ENCODE results near the gene MYO1E.

Gene MYO1E

GRCh38 chr15:59259137-59259943, 113.3 kb downstream of the MYO1E start:
- no peak for DNase-seq (ENCODE audit: low spot score)

- DNase-seq (ENCODE audit: low spot score), result no peak
Observed at GRCh38 chr15:59258317-59258716, 114.4 kb downstream of the MYO1E start.

DNA sequence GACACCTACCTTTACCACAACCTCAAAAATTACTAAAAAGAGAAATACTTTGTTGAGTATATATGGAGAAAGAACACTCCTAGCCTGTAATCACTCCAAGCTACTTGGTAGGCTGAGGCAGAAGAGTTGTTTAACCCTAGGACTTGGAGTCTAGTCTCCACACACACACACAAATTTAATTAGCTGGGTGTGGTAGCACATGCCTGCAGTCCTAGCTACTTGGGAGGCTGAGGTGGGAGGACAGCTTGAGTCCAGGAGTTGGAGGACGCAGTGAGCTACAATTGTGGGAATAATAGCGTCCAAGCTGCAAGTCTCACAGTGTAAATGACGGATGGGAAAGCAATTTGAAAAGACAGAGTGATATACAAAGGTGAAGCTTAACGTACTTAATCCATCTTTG, 115.5 kb downstream of the MYO1E start:
- no peak for DNase-seq (ENCODE audit: low spot score)

GRCh38 chr15:59256482-59256881, 116.2 kb downstream of the MYO1E start:
- DNase-seq (ENCODE audit: low spot score), result no peak

DNA sequence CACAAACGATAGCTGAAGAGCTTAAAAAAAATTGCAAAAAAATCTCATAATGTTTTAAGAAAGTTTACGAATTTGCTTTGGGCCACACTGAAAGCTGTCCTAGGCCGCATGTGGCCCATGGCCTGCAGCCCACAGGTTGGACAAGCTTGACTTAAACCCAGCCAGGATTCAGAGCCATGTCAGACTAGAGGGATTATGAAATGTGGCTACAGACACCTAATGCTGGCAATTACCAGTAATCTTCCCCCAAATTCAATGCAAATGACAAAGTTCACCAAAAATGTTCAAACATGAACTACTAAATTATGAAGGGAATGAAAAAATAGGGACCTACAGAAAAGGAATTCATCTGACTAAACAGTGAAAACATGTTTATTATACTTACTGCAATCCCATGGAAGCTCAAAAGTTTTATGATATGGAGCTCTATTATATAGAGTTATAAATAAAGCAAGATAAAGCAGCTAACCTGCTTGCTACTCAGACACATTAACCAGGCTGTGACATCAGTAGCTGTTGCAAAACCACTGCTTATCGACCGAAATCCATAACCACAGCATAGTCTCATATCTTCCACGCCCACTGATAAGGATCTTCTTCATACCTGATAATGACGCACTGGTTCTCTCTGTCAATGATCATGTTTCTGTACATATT, 116.9 kb downstream of the MYO1E start:
- peak; percentile 23 for DNase-seq (ENCODE audit: low spot score)

- DNase-seq (ENCODE audit: low spot score), result no peak
Observed at GRCh38 chr15:59252137-59252536, 120.5 kb downstream of the MYO1E start.

DNA sequence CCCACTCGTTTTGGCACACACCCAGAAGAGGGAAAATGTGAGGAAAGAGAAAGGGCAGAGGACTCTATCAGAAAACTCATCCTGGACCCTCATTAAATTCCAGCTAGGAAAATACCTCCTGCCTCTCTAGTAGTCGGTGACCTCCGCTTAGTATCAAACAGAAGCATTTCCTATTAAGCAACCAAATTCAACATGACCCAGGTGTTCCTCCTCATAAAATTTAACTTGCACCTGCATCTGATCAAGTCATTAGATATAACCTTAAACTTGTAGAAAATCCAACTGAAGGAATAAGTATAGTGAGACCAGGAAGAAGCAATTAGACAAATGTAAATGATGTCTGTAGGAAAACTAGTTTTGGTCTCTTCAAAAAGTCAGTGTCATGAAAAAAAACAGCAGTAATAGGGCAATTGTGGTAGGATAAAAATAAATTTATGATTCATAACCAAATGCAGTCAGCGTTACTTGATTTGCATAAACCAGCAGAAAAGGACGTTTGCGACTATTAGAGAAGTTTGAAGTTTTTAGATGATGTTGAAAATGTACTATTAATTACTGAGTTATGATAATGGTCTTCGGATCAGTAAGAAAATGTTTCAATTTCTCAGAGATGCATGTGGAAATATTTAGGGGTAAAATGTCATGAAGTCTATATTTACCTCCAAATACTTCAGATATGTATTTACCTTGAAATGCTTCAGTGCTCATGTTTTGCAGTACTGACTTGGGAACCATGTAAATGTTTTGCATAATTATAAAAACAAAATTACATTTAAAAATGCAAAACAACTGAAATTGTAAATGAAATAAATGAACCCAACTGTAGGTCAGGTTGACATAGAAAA, 121.4 kb downstream of the MYO1E start:
- no peak for DNase-seq (ENCODE audit: low spot score)

DNA sequence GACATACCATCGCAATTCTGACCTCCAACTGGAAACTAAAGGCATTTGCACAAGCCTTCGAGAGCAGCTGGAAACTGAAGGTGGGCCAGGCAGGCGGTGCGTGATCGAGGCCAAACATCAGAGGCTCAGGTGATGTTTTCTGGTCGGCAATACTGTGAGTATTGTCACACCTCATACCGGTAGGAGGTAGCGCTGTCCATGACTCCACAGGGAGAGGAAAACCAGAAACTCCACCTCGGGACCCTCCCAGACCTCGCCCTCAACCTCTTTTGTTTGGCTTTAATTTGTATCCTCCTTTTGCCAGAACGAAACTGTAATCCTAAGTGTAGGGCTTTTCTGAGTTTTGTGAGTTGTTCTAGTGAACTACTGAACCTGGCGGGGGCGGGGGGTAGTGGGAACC, 122.4 kb downstream of the MYO1E start:
- DNase-seq (ENCODE audit: low spot score), result no peak

DNA sequence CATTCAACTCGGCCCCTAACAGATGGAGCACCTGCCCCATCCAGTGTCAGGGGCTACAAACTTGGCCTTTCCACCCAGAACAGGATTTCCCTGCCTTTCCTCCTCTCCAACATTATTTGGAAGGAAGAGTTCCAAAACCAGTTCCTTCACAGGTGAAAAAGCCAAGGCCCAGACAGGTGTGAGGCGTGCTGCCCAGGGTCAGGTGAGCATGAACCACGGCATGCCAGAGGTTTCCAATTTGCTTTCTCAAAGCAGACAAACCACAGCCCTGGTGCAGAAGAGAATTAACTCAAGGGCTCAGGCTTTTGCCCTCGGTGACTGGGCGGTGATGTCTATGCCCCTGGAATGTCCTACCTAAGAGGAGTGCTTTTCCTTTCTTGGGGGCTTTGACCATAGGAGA, 122.9 kb downstream of the MYO1E start:
- DNase-seq (ENCODE audit: low spot score), result peak; percentile 73

DNA sequence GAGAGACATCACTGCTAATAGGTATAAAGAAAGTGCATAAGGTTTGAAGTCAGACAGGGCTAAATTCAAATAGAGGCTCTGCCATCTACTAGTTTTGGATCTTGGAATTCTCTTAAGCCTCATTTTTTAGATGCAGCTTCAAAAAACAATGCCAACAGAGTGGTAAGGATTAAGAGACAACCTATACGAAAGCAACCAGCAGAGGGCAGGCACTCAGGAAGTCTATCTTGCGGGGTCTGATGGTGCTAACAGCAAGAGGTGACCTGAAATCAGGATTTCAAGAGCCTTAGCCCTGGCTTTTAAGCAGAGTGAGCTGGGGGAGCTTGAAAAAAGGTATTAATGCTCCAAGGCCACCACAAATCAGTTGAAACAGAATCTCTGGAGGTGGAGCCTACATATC, 125.3 kb downstream of the MYO1E start:
- DNase-seq (ENCODE audit: low spot score), result peak; percentile 66

DNA sequence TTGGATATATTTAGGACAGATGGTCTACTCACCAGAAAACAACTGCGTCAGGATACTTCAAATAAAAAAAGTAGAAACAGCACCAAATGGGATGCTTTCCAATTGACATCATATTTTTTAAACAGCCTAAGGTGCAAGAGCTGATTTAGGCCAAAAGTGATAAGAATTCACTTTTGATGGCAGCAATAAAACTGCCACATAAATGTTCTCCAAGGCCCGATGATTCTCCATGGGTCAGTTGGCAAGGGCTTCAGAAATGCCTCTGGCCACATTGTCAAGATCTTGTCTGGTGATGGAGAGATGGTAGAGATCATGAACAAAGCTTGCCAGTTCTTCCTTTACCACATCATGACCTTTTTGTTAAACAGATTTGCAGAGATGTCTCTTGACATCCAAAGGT, 127.1 kb downstream of the MYO1E start:
- DNase-seq (ENCODE audit: low spot score), result no peak

DNA sequence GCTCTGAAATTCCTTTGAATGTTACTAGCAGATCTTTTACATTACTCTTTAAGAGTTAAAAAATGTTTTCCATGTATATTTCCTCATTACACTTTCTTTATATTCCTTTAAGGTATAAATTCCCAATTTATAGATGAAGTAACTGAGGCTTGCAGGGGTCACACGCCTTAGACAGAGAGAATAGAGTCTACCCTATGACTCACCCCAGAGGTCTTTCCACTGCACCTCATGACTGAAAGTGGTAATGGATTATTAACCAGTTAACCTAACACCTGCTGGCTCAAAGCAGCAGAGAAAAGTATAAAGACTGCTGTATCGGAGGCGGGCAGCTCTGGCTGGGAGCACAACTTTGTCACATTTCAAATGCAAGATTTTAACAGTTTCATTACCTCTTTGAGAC, 128.3 kb downstream of the MYO1E start:
- peak; percentile 89 for DNase-seq (ENCODE audit: low spot score)

DNA sequence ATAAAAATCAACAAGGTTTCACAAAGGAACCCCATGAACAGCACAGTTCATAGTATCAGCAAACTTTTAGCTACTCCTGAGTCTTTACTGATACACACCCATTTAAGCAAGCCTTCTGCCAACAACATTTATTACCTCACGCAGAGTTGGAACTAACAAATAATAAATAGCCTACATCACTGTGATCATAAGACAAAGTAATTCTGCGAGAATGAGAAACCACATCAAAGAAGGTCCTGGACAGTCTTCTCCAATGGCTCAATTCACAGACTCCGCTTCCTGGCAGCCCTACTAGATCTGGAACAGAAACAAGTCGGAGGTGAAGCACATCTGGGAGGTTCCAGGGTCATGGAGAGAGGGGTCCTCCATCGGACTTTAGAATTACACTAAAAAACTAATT, 129.0 kb downstream of the MYO1E start:
- DNase-seq (ENCODE audit: low spot score), result no peak

DNA sequence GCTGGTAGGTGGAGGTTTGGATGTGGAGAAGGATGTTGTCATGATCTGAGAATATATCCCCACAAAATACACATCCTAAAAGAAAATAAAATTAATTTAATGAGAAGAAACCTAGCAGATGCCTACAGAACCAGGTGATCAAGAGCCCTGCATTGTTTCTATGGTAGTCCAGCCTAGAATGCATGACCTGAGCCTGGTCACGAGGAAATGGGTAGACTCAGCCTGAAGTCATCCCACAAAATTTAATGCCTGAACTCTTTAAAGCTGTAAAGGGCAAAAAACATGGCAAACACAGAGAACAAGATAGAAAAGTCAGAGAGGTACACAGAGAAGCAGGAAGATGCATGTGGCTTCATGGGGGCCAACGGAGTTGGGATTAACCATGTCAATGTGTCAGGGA, 130.0 kb downstream of the MYO1E start:
- DNase-seq (ENCODE audit: low spot score), result peak; percentile 77

- no peak for DNase-seq (ENCODE audit: low spot score)
Observed at GRCh38 chr15:59240036-59240435, 132.6 kb downstream of the MYO1E start.

GRCh38 chr15:59237924-59238331, 134.7 kb downstream of the MYO1E start:
- no peak for DNase-seq (ENCODE audit: low spot score)

- no peak for DNase-seq (ENCODE audit: low spot score)
Observed at GRCh38 chr15:59237119-59237855, 135.4 kb downstream of the MYO1E start.

- DNase-seq (ENCODE audit: low spot score), result no peak
Observed at GRCh38 chr15:59236394-59236793, 136.3 kb downstream of the MYO1E start.

DNA sequence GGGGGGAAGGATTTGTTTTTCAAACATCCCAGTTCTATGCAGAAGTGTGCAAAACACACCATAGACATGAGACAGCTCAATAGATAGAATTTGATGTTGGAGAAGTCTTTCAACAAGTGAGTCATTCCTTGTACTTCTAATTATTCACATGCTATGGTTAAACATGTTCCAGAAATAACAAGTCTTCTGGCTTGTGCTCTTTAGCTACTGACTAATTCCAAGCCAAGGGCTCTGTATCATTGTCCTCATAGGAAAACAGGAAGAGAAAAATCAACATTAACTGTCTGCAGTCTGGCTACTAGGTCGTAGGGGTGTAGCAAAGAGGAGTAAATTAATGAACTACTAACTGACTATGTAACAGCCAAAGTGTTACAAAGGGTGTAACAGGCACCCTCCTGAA, 140.2 kb downstream of the MYO1E start:
- DNase-seq (ENCODE audit: low spot score), result peak; percentile 91

- no peak for DNase-seq (ENCODE audit: low spot score)
Observed at GRCh38 chr15:59230531-59231055, 142.1 kb downstream of the MYO1E start.

- no peak for DNase-seq (ENCODE audit: low spot score)
Observed at GRCh38 chr15:59229453-59229852, 143.2 kb downstream of the MYO1E start.

DNA sequence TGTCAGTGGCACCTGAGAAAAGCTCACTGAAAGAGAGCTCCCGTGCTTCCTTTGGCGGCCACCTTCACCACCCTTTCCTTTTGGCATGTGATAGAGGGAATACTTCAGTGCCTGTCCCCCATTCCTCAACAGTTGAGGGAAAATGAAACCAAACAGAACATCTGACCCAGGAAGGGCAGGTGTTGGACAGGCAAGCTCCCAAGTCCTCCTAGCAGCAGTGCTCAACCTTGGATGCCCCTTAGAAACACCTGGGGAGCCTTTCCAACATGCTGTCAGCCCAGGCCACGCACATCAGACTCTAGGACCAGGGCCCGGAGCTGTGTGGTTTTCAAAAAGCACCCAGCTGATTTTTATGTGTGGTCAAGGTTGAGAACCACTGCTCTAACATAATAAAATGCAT, 143.7 kb downstream of the MYO1E start:
- DNase-seq (ENCODE audit: low spot score), result no peak

All from kidney tubule cell (primary cell).